ENCODE measurements around the gene PGP.
"Not testable (repeated sequence)": the region's sequence is repeated elsewhere in the genome, so short reads cannot be mapped to it uniquely, and the experiment has no call there.

PGP gene

DNA sequence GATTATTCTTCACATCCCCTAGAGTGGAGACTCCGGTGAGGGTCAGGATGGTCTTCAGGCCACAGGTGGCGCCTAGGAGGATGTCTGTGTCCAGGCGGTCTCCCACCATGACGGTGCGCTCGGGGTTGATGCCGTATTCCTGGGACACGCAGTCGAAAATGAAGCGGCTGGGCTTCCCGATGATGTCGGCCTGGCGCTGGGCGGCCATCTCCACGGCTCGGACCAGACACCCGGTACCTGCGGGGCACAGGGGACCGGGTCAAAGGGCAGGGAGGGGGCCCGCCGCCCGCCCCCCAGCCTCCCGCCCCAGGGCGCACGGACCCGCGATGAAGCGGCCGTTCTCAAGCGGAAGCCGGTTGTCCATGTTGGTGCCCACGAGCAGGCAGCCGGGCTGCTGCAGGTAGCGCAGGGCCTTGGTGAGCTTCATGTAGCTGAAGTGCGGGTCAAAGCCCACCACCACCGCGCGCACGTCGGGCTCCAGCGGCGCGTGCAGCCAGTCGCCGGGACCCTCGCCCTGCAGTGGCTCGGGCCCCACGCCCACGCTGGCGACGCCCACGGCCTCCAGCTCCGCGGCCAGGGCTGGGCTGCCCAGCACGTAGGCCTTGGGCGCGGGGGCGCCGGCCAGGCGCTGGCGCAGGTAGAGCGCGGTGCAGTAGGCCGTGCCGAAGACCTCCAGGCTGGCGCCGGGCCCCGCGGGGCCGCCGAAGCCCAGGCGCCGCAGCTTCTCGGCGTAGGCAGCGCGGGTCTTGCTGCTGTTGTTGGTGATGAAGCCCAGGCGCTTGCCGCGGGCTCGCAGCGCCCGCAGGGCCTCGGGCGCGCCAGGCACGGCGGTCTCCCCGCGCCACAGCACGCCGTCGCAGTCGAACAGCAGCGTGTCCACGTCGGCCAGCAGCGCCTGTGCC lies 572 bp downstream of the PGP start:
- FAIRE-seq = no peak

- no peak for FAIRE-seq
These were observed 2.0 kb downstream of the PGP start for GRCh38 chr16:2212362-2213324.

DNA sequence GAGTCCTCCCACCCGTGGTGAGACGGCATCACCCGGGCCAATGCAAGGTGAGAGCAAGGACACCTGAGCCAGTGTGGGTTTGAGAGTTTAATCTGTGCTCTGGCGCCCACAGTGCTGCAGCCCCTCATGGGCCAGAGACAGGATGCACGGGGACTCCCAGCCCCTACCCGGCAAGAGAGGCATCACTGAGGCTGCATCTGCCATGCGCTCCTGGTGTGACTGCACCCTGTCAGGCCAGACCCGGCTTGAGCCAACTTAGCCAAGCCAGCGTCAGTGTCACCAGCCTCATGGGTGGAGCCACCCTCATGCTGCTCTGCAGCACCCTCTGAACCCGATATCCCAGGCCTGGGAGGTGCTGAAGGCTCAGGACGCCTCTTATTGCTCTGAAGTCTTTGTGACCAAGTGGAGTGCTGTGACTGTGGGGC lies 2.7 kb downstream of the PGP start:
- FAIRE-seq = no peak

GRCh38 chr16:2210386-2211365 lies 4.0 kb downstream of the PGP start, which contains the start of gene BRICD5:
BRICD5 (minus strand) TSS chr16:2210863; CDS start chr16:2210833, 30 bp downstream.
- FAIRE-seq = no peak

GRCh38 chr16:2210009-2210332 lies 4.7 kb downstream of the PGP start:
- no peak for FAIRE-seq

DNA sequence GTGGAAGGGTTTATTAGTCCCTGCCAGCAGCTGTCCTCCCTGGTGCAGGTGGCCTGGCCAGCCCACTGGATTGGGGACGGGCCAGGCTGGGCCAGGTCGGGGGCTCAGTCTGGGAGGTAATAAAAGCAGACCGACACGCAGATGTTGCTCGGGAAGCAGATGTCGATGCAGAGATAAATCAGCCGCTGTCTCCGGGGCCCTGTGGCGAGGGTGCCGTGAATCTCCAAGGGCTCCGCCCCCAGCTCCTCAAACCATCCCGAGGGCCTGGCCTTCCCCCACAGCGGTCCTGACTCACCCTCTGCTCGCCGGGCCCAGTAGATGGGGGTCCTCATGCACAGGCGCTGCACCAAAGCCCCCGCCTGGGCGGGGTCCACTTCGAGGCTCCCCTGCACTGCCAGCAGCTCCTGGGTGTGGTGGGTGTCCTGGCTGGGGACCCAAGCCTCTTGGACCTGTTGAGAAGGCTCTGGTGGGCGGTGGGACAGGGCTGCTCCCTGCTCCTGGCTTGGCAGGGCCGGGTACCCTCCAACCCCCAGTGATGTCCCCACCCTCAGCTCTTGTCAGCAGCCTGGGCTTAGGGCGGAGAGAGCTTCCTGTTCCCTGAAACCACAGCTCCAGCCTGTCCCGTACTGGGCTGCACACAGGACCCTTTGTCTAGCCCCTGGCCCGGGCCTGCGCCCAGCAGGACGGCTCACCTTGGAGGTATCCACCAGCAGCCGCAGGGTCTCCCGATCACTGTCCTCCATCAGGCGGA lies 5.2 kb downstream of the PGP start:
- no peak for FAIRE-seq

DNA sequence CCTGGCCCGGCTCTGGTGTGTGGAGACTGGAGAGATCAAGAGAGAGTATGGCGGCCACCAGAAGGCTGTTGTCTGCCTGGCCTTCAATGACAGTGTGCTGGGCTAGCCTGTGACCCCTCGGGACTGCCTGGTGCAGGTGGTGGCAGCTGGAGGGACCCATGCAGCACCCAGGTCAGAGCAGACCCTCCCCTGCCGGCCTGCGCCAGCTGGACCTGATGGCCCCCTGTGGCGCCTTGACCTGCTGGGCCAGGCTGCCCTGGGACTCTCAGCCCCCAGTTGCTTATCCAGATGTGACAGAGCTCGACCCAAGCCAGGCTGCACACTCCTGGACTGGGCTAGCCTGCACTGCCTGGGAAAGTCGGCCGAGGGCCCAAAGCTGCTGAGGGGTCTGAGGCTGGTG lies 5.9 kb downstream of the PGP start:
- no peak for FAIRE-seq

DNA sequence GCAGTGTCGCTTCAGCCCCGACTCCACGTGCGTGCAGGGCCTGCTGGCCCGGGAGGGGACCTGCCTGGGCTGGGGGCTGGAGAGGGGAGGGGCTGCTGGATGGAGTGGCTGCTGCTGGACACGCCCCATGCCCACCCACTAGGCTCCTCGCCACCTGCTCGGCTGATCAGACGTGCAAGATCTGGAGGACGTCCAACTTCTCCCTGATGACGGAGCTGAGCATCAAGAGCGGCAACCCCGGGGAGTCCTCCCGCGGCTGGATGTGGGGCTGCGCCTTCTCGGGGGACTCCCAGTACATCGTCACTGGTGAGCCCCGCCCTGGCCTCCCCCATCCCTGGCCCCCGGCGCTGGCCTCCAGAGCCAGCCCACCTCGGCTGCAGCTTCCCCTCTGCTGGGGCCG lies 6.3 kb downstream of the PGP start:
- no peak for FAIRE-seq

GRCh38 chr16:2207872-2208271 lies 6.8 kb downstream of the PGP start:
- FAIRE-seq = no peak

- no peak for FAIRE-seq
These were observed 7.7 kb downstream of the PGP start for GRCh38 chr16:2206780-2207433.

GRCh38 chr16:2206420-2206779 lies 8.2 kb downstream of the PGP start:
- FAIRE-seq = no peak

DNA sequence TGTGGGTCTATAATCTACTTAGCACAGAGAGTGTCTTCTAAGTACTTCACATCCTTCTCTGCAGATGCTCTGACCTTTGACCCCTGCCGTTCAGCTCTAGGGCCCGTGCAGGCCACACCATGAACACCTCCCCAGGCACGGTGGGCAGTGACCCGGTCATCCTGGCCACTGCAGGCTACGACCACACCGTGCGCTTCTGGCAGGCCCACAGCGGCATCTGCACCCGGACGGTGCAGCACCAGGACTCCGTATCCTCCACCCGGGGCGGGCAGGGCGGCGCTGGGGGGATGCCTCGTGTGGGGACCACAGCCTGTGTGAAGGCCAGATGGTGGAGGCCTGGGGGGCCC lies 8.7 kb downstream of the PGP start:
- FAIRE-seq = no peak

DNA sequence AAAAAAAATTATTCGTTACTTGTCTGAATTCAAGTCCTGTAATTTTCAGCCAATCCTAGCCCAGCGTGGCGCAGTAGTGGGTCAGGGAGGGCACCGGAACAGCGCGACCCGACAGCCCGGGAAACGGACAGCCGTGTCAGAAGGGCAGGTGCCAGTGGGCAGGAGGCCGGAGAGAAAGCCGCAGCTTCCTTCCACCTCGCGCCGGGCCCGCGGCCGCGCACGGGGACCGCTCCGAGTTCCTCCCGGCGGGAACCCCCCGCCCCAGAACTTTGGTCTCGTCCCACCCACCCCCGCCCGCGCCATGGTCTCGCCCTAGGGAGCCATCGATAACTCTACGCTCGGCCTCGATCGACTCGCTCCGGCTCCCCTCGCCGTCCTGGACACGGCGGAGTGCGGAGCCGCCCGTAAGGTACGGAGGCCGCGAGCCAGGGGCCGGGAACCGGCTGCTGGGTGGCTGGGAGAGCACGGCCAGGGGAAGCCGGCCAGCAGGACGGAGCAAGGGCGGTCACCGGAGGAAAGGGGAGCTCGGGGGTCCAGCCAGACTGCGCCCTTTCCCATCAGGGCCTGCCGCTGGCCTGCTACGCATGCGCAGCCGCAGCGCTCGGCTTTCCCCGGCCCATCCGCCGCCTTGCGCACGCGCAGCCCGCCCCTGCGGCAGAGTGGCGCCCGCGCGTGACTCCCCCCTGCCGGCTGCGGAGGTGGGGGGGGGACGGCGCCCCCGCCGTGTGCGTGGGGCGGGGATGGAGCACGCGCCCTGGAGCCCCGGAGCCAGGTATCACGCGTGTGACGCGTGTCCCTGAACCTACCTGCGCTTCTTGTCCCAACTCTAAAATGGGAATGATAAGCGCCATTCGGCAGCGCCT lies 9.3 kb downstream of the PGP start, which contains the start of gene MLST8:
TSS of gene MLST8 (plus strand) at position 351 of the 863 bp plus-strand sequence. CDS start 632 bp downstream, outside the sequence.
- FAIRE-seq = no peak

- no peak for FAIRE-seq
These were observed 10.1 kb downstream of the PGP start for GRCh38 chr16:2204416-2205103.

- not testable (repeated sequence) for FAIRE-seq
These were observed 11.4 kb downstream of the PGP start for GRCh38 chr16:2203119-2203688.

GRCh38 chr16:2200313-2200712 lies 14.3 kb downstream of the PGP start:
- FAIRE-seq = no peak

DNA sequence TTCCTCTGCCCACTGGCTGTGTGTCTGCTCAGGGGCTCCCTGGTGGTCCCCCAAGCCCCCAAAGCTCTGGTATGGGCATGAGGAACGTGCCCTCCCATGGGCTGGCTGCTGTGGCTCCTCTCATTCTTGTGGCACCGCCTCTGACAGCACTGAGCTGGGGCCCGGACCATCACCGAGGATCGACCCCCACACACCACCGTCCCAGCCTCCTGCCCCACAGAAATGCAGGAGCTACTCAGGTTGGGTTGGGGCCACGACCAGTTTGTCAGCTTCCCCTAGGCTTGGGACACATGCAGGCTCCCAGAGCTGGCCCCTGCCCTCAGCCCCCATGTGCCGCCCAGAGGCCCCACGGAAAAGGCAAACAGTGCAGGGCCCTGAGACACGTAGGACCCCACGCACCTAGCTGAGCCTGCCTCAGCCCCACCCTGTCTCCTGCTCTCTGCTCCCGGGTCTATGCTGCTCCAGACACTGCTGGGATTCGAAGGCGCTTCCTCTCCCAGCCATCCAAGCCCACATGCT lies 15.0 kb downstream of the PGP start:
- FAIRE-seq = no peak

DNA sequence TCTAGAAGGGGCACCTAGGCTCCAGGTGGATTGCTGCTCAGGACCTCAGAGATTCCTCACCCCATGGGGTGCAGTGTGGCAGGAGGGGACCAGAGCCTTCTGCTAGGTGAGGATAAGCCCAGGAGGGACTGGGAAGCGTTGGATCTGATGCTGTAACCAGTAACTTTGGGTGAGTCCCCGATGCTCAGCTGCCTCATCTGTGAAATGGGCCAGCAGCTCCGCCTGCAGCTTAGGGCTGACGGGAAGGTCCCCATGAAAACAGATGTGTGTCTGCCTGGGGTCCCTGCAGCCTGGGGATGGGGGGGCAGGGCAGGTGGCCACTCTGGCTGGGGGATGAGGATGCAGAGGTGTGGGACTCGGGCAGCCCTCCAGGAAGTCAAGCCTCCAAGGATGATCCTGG lies 15.5 kb downstream of the PGP start:
- FAIRE-seq = no peak

GRCh38 chr16:2198283-2198682 lies 16.4 kb downstream of the PGP start:
- FAIRE-seq = no peak
